AML-193 (cell line): ENCODE measurements around the gene IGSF9.
A peak's percentile ranks its signal among the peaks of the same experiment; 100 is the strongest.

Experiments used
- DNase-seq, 2 experiments: peaks; one replicate each; lab custom pipeline; 2025; lab: John Stamatoyannopoulos, UW

IGSF9 gene

GRCh38 chr1:159944623-159945455 lies 574 bp downstream of the IGSF9 start:
- DNase-seq, result no peak

DNA sequence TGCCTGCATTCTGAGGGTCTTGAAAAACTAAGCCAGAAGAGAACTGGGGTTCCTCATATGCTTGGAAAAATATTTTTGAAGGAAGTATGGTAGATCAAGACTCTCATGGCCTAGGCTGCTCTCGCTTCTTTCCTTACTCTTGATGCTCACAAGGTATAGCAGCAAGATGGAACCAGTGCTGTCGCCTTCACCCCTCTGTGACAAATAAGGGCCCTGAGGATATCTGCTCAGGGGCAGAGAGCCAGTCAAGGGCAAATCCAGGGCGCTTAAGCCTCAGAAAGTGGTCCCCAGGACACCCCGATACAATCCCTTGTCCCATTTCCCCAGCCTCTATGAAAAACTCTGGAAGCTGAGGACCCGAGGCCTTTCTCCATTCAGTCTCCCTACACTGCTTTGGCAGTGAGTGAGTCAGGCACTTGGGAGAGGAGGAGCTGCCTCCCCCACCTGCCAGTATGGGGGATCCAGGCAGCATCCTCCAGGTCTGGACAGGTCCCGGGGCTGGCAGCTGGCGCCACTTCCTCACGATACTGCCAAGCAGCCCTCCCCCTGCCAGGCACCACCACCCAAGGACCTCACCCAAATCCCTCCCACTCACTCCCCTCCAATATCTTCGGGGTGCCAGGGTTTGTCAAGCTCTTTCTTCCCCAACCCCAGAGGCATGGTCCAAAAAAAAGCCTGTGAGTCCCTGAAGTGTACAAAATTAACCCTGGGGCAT lies 1.3 kb downstream of the IGSF9 start:
- DNase-seq, result no peak

DNA sequence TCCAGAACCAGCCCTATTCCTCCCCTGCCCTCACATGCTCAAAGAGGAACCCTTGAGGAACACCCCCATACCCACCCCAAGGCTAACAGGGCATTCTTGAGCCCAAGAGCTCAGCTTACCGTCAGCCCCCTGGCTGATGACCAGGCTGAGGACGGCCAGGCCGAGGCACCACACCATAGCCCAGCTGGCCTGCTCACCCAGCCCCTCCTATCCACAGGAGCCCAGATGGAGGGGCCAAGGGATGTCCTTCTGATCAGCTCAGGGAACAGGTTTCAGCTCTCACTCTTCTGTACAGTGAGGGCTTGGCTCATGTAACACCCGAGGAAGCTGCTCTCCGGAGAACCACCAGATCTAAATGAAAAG lies 2.2 kb downstream of the IGSF9 start:
- DNase-seq, result no peak

DNA sequence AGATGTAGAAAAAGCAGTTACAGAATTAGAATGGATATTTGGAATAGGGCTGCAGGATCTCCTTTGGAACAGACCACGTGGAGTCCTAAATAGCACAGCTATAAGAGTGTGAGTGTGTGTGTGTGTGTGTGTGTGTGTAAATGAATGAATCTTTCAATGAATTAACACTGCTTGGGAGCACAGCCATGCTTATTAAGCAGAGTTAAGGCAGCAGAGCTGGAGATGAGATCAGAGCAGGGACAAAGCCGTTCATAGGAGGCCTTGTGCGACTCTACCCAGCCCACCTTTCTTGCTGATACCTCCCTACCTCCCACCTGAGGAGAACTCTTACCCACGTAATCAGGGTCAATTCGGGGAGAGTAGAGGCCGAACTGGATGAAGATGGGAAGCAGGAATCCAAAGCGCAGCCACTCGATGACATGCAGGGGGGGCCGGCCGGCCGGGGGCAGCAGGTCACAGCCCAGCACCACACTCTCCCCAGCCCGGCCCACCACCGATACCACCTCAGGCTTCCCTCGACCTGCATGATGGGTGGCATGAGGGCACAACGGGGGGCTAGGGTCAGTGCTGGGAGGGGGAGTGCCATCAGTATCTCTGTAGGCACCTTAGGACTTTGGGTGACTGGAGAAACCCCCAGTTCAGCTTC lies 2.7 kb downstream of the IGSF9 start:
- DNase-seq, result no peak

DNA sequence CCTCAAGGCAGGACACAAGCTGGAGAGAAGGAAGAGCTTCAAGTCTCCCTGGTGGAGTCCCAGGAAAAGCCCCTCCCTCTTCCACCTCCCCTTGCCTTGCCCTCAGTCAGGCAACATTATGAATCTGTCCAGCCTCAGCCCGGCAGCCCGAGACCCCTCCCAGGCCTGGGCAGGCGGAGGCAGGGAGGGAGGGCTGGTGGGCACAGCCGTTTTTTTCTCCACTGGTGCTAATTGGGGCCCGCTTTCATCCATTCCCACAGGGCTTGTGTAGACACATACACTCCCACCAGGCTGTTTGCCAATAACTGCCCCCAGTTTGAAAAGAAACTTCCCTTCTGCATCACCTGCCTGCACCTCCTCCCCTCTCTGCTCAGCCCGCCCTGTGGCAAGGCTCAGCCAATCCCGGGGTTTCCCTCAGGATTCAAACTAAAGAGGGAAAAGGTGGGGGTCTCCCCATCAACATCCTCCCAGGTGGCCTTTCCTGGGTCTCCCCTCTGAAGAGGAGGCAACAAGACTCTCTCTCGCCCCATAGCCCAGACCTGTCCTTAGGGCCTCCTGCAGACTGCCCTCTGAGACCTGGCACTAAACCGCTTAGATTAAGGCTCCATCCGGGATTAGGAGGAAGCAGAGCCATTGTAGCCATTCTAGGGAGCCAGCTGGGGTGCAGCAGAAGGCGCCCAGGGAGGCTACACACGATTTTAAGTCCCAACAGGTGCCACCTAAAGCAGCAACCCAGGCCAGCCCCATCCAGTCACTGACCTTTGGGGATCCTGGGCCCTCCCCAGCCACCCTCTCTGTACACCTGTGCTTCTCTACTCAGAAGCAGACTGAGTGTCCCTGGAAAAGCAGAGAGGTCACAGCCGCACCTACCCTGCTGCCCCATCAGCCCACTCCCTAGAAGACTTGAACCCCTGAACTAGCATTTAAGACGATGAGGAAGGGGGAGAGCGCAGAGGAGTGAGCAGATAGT lies 3.5 kb downstream of the IGSF9 start:
- DNase-seq, result no peak

DNA sequence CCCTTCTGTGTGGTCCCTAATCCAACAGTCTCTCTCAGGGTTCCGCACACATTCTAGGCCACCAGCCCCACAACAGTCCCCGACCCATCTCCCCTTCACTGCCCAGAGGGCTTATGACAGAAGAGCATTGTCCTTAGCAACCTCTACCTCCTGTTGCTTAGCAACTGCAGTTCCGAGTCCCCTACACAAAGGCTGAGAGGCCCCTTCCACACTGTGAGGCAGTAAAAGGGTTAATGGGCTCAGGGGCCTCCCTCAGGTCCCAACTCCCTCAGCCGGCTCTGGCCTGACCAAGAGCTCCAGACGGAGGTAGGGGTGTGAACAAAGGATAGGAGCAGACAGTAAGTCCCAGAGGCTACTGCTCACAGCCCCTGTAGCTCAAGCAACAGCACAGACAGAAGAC lies 4.3 kb downstream of the IGSF9 start:
- DNase-seq, result no peak

GRCh38 chr1:159940006-159940620 lies 5.3 kb downstream of the IGSF9 start:
- no peak for DNase-seq

GRCh38 chr1:159939678-159940002 lies 5.8 kb downstream of the IGSF9 start:
- DNase-seq, result no peak

DNA sequence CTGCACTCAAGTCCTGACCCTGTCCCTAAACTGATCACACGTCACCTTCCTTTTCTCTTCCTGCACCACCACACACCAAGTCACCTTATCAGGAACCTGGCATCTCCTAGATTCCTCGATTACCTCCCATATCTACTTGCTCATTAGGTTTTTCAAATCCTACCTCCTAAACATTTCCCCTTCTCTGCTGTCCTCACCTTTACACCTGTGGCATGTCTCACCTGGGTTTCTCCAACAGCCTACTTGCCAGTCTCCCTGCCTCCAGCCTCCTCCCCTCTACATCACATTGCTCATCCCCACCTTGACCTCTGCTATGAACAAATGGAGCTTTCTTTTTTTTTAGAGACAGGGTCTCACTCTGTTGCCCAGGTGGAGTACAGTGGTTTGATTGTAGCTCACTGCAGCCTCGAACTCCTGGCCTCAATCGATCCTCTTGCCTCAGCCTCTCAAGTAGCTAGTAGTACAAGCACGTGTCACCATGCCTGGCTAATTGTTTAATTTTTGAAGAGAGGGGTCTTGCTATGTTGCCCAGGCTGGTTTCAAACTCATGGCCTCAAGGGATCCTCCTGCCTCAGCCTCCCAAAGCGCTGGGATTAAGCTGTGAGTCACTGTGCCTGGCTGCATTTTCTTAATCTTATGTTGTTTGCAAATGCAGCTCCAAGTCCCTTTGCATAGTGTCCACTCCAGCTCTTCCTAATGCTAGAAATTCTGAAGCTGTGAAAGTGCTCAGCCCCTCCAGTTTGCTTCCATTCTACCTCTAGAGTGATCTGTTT lies 6.3 kb downstream of the IGSF9 start:
- DNase-seq, result no peak

DNA sequence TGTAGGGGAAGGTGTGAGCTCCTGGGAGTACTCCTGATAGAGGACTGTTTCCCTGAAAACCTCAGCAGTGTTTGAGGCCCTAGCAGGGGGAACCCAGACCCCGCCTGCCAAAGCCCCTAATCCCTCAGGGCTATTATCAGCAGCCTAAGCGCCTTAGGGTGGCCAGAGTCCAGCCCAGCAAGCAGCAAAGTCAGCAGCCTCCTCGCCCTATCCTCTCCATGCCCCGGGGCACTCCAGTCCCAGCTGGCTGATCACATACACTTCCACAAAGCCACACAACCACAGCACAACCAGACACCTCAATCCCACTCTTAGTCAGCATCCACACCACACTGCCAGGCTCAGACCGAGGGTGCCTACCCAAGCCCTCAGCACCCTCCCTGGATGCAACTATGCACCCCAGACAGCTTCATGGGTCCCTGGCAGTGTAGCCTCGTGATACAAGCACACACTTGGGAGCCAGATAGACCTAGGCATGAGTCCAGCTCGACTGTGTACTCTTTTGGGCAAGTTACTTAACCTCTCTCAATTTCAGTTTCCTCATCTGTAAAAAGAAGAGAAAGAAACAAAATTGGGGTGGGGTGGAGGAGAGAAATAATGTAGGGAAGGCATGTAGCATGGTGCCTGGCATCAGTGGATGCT lies 7.1 kb downstream of the IGSF9 start:
- DNase-seq, result no peak

DNA sequence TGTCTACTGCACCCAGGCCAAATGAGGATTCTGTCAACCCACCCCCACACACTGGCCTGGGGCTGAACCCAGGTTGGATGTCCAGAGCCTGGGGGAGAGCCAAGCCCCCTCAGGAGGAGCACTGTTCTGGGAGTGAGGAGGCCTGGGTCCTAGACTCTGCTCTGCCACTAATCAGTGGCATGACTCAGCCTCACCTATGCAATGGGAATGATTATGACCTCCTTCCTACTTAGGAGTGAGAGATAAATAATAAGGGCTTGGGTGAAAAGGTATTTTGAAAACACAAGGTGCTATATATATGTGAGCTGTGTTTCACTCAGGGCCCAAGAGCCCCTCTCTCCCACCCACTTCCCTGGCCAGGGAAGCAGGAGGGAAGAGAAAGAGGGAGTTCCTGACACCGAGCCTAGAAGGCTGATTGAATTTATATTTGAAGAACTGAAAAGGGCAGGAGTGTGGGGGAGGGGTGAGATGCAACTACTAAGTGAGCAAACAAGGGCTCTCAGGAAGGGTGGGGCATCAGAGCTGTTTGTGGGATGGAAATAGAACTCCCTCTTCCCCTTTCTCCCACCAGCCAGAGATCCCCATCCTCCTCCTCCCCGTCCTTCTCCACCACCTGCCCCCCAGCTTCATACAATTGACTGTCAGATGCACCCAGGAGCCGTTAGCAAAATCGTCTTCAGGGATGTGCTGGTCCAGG lies 8.2 kb downstream of the IGSF9 start:
- no peak for DNase-seq

DNA sequence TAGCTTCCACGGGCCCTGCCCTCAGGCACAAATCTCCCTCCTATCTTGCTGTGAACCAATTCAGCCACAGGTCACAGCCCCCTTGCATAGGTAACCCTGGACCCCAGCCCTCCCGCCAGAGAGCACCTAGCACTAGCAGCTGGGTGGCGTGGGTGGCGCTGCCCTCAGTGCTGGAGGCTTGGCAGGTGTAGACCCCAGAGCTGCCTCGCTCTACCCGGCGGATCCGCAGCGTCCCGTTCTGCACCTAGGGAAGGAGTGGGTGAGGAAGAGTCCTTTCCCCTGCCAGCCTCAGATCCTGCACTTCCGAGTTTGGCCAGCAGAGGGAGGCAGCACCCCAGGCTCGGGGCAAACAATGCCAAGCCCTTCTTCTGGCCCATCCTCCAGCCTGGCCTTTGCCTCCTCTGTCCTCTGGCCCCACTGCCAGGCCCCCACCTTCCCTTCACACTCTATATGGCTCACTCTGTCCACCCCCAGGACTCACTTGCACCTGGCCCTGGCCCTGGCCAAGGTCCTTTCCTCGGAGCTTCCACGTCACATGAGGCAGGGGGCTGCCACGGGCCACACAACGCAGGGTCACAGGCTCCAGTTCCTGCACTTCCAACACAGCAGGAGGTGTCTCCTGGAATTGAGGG lies 9.0 kb downstream of the IGSF9 start:
- DNase-seq, result peak; percentile 26 to 40

DNA sequence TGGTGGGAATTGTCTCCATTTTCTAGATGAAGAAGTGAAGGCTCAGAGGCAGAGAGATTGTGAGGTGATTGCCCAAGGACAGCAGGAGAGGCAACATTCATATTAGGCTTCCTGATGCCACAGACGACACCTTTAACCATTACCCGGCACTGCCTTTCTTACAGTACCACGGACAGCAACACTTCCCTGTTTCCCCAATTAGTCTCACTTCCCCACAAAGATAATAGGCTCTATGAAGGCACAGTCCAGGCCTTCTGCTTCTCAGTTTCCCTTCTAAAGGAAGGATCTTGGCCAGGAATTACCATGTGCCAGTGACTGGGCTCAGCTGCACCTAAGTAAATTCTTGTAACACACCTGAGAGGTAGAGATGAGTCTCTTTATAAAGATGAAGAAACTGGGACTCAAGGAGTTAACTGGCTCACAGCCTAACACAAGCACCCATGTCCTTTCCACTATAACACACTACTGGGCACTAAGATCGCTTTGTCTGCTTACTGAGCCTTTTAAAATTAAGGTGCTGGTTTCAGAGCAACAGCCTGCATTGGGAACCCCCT lies 9.6 kb downstream of the IGSF9 start:
- peak; percentile 38 to 55 for DNase-seq

GRCh38 chr1:159935305-159935704 lies 10.1 kb downstream of the IGSF9 start:
- no peak for DNase-seq

- DNase-seq, result no peak
Observed at GRCh38 chr1:159934136-159935039, 11.0 kb downstream of the IGSF9 start.

GRCh38 chr1:159933347-159933746 lies 12.1 kb downstream of the IGSF9 start:
- DNase-seq, result no peak
